ENCODE results near the gene HS6ST3.

Gene HS6ST3

GRCh38 chr13:96672016-96672415 is 582.1 kb downstream of the HS6ST3 start:
- no peak for DNase-seq

GRCh38 chr13:96673825-96674224 is 583.9 kb downstream of the HS6ST3 start:
- no peak for DNase-seq

GRCh38 chr13:96677029-96677428 is 587.1 kb downstream of the HS6ST3 start:
- DNase-seq, result no peak

DNA sequence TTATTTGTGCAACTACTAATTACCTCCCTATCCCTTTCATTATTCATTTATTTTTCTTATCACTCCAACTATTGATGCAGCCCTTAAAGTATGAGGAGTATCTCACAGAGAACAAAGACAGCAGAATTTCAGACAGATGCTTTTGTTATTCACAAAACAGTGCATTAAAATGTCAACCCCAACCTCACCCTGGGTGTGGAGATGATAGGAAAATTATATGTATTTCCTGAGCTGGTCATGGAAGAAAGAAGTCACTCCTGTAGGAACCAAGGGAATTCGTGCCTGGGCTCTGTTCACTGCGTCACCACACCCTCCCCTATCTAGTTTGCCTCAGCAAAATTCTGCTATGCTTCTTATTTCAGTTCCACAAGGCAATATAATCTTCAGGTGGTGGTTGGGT is 588.9 kb downstream of the HS6ST3 start:
- no peak for DNase-seq

GRCh38 chr13:96680898-96681297 is 591.0 kb downstream of the HS6ST3 start:
- no peak for DNase-seq

- no peak for DNase-seq
Measured at GRCh38 chr13:96681766-96682165, 591.9 kb downstream of the HS6ST3 start.

DNA sequence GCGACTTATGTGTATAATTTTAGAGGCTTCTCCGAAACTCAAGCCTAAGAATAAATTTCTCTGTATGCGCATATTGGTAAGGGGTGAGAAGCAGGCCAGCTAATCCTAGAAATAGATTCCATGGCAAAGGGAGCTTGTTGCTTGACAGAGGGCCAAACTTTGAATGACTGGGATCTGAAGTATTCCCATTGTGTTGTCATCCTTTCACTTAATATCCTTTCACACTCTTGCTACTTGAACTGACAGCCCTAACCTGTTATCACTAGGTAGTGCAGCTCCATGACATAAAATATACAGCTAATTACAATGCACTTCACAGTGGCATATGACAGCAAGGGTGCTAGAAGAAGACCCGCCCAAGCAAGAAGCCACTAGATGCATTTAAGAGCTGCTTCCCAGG is 594.6 kb downstream of the HS6ST3 start:
- DNase-seq, result no peak

DNA sequence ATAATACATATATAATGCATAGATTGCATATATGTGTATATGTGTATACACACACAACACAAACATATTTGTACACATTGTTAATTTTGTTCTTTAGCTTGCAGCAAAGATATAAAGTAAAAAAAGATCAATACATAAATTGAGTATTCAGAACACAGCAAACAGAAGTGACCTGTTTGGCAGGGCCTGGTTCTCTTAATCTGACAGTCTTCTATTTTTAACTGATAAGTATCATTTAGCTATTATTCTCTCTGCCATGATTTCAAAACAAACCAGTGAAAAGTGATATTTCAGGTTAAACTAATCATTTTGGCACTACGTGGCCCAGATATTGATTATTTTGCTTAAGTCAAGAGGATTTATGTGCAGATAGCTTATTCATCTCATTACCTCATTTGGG is 595.0 kb downstream of the HS6ST3 start:
- no peak for DNase-seq

DNA sequence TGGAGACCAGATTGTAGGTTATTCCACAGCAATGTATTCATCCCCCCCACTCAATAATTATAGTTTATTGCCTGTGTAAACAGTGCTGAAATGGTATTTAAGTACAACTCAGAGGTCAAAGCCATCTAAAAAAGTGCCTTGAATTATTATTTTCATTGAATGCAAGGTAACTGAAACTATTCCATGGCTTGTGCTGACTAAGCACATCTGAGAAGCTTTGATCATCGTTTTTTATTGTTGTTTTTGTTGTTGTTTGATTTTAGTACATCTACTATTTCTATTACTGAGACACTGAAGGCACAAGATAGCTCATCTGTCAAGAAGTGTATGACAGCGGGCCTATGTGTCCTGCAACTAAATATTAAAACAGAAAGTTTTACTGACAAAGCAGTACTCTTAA is 596.4 kb downstream of the HS6ST3 start:
- no peak for DNase-seq

- DNase-seq, result no peak
Measured at GRCh38 chr13:96687191-96687590, 597.3 kb downstream of the HS6ST3 start.

DNA sequence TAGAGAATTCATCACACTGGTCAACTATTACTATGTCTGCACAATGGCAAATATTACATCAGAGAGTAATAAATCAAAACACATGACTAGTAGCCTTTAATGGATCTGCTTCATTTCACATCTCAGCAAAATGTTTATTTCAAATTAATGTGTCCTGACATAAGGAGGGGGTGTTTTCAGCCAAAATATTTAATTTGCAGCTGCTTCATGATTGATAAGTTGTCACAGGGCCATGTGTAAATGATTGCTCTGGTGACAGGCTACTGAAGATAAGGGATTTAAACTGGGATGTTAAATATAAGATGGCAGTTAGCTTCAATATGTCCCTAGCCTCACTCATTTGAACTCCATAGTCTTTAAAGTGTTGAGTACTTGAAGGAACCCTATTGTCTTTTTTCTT is 601.1 kb downstream of the HS6ST3 start:
- DNase-seq, result no peak

DNA sequence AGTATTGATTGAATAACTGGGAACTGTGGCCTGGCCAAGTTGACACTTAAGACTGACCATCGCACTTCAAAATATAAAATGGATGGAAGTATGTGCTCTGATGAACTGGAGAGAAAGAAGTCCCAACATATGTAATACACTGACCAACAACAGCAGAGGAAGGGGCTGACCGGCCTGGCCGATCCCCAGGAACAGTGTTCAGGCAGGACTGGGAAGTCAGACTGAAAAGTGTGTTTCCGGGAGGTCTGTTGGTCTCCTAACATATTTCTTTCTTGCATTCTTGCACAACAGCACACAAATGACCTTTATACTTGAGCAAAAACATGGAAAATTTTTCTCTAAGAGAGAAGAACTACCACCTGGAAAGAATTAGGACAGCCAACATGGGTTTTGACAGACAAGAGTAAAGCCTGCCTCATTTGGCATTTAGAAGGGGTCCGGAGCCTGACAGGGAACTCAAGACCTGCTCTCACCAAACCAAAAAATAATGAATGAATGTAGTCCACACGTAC is 606.5 kb downstream of the HS6ST3 start:
- DNase-seq, result no peak

DNA sequence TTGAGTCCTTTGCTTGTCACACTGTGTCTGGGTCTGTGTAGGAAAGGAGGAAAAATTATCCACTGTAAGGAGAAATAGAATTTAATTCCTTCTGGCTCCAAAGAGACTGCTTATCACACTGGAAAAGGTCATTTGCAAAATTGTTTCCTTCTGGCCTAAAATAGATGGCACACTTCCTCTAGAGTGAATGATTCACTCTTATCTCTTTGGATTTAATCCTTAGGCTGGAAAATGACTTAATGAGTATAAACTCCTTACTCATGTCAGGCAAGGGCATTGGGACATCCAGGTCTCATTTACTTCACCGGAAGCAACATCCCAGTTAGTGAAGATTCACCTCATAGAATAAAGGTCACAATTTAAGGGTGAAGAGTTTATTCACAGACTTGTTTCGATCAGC is 610.8 kb downstream of the HS6ST3 start:
- DNase-seq, result no peak

- no peak for DNase-seq
Measured at GRCh38 chr13:96707146-96707545, 617.2 kb downstream of the HS6ST3 start.

DNA sequence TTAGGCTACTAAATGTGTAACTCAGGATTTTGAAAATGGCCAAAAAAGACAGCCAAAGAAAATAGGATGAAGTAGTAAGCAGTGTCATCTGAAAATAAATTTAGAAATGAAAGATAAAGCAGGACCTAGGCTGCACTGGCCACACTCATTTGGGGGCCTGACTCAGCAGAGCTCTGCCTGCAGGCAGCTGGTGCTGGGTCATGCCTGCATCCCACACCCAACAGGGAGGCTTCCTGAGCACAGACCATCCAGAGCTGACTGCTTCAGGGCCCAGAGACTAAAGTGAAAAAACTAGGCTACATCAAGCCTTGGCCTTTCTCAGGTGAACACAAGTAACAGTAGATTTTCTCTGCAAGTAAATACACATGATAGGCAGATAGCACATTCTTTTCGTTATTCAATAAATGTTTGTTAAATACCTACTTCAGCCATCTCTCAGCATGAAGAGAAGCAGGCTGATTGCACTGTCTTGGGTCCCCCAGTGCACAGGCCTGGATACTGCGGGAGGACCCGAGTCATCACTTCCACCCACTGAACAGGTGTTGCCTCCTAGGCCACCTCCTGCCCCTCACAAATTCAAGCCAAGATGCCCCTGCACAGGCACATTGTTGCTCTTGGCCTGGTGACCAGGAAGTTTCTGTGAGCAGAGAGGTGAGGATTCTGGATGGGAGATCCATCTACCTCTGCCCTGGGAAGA is 620.4 kb downstream of the HS6ST3 start:
- no peak for DNase-seq

GRCh38 chr13:96720446-96720845 is 630.5 kb downstream of the HS6ST3 start:
- DNase-seq, result no peak

DNA sequence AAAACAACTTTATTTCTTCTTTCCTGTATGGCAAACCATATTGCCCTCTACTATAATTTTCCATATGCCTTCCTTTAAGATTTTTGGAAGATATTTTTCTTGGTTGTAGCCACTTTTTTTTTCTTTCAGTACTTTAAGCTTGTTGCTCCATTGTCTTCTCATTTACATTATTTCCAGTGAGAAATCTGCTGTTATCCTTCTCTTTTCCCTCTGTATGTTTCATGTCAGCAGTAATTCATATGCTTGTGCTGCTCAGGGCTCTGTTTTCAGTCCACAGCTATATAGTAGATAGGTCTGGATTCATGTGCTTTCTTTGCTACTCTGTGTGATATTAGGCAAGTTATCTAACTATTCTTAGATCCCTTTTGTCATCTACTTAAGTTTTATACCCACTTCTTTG is 636.7 kb downstream of the HS6ST3 start:
- DNase-seq, result no peak

DNA sequence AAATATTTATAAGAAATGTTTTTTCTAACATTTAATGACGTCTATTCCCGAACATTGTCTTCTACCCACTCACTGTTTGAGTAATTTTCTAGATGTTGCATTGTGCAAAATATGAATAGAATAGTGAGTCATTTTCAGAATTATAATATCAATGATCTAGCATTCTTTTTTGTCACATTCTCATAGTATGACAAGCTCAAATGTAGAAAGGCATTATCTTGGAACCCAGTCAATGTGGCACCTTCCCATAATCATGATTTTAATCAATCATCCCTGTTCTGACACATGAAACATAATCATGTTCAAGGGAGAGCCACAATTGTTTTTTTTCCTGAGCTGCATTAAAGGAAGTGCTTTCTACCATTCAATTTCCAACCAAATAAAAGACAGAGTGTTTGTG is 638.6 kb downstream of the HS6ST3 start:
- DNase-seq, result no peak

DNA sequence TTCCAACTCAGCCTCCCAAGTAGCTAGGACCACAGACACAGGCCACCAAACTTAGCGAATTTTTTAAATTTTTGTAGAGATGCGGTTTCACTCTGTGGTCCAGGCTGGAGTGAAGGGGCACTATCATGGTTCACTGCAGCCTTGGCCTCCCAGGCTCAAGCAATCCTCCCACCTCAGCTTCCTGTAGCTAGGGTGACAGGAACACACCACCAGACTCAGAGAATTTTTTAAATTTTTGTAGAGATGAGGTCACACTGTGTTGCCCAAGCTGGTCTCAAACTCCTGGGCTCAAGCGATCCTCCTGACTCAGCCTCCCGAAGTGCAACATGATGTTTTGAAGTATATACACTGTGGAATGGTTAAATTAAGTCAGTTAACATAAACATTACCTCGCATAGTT is 640.8 kb downstream of the HS6ST3 start:
- no peak for DNase-seq

- DNase-seq, result no peak
Measured at GRCh38 chr13:96734499-96734898, 644.6 kb downstream of the HS6ST3 start.

DNA sequence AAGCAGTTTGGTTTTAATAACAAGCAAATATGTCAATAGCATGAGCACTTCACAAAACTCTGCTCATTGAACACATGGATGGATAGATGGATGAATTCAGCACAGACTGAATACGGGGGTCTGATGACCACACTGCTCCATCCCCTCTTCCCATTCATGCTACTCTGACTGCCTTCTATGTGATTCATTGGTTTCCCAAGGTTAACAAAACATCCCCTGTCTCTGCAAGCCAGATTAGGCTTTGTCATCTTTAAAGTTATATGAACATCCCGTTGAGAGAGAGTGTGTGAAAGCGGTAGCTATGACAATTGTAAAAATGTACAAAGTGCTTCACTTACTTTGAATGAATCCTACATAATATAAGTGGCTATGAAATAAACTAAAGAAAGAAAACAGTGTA is 651.9 kb downstream of the HS6ST3 start:
- no peak for DNase-seq

DNA sequence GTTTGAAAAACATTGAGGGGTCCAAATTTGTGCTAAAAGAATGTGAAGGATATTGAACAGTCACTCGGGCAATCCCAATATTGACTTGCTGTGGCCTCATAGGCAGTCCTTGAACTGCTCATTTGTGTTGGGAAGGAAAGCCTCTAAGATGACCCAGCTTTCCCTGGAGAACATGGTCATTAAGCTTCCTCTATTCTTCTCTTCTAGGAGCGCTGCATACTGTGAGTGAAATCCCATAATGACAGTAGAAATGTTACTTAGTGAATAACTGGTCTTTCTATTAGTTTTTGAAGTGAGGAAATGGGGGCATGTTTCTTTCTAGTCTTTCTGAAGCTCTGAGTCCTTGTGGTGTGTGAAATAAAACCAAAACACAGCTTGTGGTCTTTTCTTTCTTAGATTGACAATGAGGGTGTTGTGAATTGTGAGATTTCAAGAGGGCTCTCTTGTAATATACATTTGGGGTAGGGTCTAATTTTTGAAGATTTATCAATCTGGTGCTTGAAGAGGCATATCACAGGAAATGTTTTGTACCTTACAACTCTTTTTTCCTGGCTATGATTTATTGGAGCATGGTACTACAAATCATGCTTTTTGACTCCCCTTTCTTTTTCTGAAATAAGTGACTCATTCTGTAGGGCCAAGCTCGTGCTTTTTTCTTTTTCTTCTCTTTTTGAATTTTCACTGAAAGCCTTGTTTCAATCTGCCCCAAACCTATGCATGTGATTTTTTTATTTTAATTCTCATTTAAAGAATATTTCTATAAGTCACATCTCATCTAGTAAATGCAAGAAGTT is 653.6 kb downstream of the HS6ST3 start:
- no peak for DNase-seq

- DNase-seq, result no peak
Measured at GRCh38 chr13:96744367-96745331, 654.7 kb downstream of the HS6ST3 start.
